AG08395 (cell line): ENCODE results near the gene HMG20B.
A peak's percentile ranks its signal among the peaks of the same experiment; 100 is the strongest.

Source experiments
- DNase-seq: peaks from one replicate; pipeline ENCODE4 v3.0.0; 2012; ENCODE audit warnings: mixed read lengths, low spot score

HMG20B gene

GRCh38 chr19:3537438-3538240 is 35.1 kb upstream of the HMG20B start:
- DNase-seq, result no peak

GRCh38 chr19:3538258-3538929 is 34.4 kb upstream of the HMG20B start:
- DNase-seq, result no peak

- no peak for DNase-seq
Measured at GRCh38 chr19:3538965-3539755, 33.6 kb upstream of the HMG20B start, which contains the start of gene TEKTIP1. TSS of gene TEKTIP1 (plus strand) at chr19:3539174. CDS start at chr19:3539178, 4 bp downstream.

GRCh38 chr19:3539756-3540118 is 33.0 kb upstream of the HMG20B start:
- DNase-seq, result no peak

GRCh38 chr19:3543150-3544057 is 29.3 kb upstream of the HMG20B start:
- no peak for DNase-seq

- no peak for DNase-seq
Measured at GRCh38 chr19:3544058-3544376, 28.7 kb upstream of the HMG20B start.

- DNase-seq, result peak; percentile 84
Measured at GRCh38 chr19:3544742-3545668, 27.7 kb upstream of the HMG20B start.

- no peak for DNase-seq
Measured at GRCh38 chr19:3545669-3546034, 27.1 kb upstream of the HMG20B start.

- DNase-seq, result no peak
Measured at GRCh38 chr19:3546119-3546518, 26.6 kb upstream of the HMG20B start.

GRCh38 chr19:3547301-3547731 is 25.4 kb upstream of the HMG20B start:
- peak; percentile 56 for DNase-seq

GRCh38 chr19:3547767-3548282 is 24.9 kb upstream of the HMG20B start:
- no peak for DNase-seq

GRCh38 chr19:3548606-3549005 is 24.1 kb upstream of the HMG20B start:
- no peak for DNase-seq

GRCh38 chr19:3549816-3550215 is 22.9 kb upstream of the HMG20B start:
- no peak for DNase-seq

GRCh38 chr19:3550947-3551791 is 21.6 kb upstream of the HMG20B start:
- DNase-seq, result no peak

GRCh38 chr19:3551792-3552095 is 21.0 kb upstream of the HMG20B start:
- DNase-seq, result no peak

GRCh38 chr19:3554254-3555083 is 18.3 kb upstream of the HMG20B start:
- no peak for DNase-seq

GRCh38 chr19:3555653-3556422 is 16.9 kb upstream of the HMG20B start:
- DNase-seq, result no peak

- no peak for DNase-seq
Measured at GRCh38 chr19:3556423-3556977, 16.2 kb upstream of the HMG20B start.
